ENCODE data around the gene TRIO.
"Not testable (repeated sequence)": the region's sequence is repeated elsewhere in the genome, so short reads cannot be mapped to it uniquely, and the experiment has no call there.

The TRIO gene

DNA sequence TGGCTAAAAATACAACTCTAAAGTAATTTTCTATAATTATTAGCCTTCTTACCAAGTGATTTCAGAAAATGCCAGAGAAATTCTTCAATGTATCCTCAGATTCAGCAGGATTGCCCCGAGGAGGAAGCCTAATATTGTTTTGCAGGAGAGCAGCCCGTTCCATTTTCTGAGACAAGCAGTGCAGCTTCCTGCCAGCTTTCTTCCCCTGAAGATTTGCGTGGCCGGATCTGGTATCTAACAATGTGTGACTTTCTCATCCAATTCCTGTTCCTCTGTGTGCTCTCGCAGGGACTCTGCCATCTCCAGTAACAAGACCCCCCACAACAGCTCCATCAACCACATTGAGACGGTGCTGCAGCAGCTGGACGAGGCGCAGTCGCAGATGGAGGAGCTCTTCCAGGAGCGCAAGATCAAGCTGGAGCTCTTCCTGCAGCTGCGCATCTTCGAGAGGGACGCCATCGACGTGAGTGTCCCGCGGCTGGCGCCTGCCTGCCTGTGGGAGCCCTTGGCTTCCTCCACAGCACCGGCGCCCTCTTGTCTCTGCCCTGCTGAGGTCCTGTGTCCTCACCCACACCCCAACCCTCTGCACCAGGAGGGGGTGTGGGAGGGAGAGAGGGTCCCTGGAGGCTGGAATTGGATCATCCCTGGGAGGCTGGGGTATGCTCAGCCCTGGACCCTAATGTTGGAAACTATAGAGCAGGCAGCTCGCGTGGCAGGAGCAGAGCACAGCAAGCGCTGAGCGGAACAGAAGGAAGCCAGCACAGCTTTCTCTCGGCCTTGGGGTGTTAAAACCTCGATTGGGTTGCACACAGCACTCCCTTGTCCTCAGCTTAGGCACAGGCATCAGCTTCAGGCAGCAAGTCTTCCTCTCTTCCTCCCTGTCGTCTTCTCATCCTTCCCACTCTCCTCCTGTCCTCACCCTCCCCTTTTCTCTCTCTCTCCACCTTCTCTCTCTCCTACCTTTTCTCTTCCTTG, 216.2 kb downstream of the TRIO start:
- DNase-seq: no peak

DNA sequence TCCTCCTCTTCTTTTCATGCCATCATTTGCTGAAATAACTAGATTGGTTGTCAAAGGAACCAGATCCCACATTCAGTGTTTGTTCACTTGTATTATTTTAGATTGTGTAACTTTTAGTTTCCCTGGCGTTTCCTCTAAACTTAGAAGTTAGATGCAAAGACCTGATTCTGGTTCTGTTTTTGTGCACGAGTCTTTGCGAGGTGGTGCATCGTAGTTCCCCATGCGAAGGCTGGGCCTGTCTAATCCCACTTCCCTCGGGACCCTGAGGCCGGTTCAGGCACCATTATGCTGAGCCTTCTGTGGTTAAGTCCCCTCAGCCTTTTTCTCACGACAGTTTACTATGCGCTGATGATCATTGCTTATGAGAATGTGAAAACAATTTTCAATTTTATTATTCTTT, 219.3 kb downstream of the TRIO start:
- DNase-seq: peak; percentile 44

DNA sequence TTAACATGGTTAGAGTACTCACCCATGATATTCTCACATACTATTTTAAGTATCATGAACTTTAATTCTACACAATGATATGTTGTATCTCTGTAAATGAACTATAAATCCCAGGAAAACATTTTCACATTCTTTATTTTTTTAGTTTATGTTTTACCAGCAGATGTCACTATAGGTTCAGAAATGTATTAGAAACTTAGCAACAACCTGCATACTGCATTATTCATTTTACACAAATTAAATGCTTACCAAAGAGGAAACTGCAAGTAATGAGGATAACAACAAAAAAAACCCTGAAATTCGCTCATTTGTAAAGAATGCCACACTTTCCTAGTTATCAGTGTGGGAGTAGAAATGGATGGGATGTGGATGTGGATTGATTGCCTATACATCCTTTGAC, 221.0 kb downstream of the TRIO start:
- DNase-seq: no peak

DNA sequence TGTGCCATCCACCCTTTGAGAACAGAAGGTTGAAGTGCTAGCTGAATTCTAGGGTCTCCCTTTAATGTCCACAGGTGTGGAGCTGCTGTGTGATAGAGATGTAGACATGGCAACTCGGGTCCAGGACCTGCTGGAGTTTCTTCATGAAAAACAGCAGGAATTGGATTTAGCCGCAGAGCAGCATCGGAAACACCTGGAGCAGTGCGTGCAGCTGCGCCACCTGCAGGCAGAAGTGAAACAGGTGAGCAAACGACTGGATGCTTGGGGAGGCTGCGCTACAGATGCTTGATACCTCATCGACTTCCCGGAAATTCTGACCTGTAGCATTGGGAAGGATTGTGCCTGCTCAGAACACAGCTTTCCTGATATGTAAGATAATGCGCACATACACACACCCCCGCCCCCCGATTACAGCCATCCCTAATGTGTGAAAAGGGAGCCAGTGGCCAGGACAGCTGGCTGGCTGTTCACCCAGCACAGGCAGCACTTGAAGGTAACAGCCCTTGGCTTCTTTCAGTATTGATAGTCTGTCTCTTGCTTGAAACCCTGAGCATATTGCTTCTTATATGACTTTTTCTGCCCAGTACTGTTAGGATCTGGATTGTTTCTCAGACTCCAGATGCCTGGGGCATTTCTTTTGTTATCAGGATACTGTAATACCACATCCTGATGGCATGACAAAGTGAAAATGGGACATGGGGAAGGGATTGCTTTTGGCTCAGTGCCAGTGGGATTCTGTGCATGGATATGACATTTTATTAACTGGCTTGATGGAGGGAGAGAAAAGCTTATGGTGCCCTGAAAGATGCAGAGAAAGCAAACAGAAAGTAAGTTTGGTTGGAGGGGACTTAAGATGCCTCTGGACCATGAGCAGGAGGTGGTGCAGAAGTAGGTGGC, 221.7 kb downstream of the TRIO start:
- peak; percentile 24 for DNase-seq

DNA sequence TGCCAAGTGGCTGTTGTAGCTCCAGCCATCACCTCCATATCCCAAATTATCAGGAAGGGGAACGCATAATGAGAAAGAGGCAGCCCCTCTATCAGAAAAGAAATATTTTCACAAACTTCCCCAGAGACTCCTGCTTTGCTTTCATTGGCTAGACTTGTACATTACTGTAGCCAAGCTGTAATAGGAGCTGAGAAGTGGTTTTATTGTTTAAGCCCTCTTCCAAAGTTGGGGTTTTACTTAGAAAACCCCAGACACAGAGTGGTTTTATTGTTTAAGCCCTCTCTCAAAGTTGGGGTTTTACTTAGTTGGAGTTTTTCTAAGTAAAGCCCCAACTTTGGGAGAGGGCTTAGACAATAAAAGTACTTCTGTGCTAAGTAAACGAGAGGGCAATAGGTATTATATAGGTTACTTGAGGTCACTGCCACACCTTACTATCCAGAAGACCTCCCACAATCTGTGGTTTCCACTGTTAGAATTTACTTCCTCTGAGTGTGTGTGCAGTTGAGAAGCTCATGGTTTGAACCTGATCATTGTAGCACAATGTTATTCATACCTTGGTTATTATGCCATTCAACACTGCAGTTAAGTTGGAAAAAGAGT, 222.8 kb downstream of the TRIO start:
- no peak for DNase-seq

DNA sequence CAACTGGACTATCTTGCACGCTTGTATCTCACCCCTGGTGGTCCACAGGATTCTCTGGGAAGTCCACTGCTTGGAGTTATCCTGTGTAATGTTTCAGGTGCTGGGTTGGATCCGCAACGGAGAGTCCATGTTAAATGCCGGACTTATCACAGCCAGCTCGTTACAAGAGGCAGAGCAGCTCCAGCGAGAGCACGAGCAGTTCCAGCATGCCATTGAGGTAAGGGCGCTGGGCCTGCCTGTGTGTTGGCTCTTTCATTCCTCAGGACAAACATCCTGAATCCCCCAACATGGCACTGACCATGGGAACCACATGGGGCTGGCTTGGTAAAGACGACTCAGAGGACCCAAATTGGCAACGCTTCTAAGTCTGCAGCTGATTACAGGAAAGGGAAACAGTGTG, 223.6 kb downstream of the TRIO start:
- no peak for DNase-seq

DNA sequence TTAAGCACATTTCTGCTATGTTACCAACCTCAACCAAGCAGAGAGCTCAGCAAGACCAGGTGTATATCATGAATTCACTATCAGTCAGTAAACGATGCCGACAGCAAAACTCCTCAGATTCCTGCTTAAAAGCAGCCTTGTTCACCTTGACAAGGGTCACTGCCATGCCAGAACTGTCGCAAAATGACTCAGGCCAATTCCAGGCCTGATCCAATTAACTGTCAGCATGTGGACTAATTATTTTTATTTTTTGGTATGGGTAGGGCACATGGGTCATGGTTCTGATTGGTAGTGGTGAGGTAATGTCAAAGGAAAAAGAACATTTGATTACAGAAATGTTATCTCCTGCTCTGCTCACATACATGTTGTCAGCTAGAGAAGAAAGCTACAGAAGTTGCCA, 224.2 kb downstream of the TRIO start:
- DNase-seq: no peak

DNA sequence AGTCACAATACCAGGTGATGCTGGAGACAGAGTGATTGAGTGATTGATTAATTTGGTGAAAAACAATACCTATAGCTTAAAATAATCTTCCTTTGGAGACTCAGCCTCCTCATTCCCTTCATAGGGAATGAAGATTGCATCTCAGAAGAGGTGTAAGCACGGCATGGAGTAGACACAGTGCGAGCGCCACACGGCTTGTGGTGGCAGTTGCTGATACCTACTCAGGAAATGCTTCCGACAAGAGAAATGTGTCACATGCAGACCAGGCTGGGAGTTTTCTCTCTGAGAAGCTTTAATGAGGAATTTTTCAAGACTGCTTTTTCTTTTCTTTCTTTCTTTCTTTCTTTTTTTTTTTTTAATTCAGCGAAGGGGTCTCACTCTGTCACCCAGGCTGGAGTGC, 226.6 kb downstream of the TRIO start:
- DNase-seq: no peak

DNA sequence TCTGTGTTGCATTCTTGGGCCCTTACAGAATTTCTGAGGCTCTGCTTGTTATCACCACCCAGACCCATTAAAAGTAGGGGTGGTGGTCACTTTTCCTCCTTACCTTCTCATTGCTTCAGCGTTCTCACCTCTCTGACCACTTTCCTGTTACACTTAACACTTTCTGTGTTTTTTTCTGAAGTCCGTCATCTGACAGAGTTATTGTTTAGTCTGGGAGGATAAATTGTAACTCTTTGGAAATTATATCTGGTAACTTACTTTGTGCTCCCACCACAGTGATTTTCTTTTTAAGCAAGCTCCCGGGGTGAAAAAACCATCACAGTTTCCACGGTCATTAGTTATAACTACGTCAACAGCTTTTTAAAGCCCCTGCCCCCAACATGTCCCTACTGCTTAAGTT, 227.2 kb downstream of the TRIO start:
- no peak for DNase-seq

DNA sequence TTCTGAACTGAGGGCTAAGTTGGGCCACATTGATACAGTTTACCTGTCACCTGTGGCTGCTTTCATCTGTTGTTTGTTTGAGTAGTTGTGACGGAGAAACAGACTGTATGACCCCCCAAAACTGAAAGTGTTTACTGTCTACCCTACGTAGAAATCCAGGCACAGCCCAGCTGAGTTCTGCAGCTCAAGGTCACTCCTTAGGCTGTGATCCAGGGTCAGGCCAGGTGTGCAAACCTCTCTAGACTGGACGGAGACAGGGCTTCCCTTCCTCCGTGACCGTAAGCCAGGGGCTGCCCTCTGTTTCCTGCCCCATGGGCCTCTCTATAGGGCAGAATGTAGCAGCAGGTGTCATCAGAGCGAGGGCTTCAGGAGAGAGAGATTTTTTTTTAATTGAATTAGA, 230.5 kb downstream of the TRIO start:
- DNase-seq: no peak

DNA sequence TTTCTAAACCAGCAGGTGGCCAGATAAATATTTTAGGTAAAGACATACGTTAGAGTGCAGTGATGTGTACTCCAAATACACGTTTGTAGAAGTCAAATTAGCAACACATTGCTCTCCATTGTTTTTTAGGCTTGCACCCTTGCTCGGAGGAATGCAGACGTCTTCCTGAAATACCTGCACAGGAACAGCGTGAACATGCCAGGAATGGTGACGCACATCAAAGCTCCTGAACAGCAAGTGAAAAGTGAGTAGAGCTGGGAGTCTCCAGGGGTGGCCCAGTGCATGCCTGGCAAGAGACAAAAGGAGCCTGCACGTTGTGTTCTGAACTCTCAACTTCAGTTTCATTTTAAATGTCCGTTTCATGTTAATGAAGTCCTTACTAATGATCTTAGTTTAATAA, 231.0 kb downstream of the TRIO start:
- no peak for DNase-seq

DNA sequence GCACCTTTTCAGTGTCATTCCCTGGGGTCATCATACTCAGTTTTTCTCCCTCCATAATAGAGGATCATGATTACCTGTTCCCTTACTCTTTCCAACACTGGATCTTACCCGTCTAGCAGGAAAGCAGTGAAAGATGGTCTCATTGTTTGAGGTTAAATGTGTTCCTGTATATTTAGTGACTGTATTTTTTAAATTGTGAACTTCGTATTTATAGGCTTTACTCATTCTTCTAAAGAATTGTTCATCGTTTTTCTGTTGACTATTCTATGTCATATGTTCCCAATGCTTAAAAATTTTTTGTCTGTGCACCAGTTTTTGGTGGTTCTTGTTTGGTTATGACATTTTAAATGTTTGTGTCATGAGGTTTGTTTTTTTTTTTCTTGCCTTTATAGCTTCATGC, 233.6 kb downstream of the TRIO start:
- no peak for DNase-seq

DNA sequence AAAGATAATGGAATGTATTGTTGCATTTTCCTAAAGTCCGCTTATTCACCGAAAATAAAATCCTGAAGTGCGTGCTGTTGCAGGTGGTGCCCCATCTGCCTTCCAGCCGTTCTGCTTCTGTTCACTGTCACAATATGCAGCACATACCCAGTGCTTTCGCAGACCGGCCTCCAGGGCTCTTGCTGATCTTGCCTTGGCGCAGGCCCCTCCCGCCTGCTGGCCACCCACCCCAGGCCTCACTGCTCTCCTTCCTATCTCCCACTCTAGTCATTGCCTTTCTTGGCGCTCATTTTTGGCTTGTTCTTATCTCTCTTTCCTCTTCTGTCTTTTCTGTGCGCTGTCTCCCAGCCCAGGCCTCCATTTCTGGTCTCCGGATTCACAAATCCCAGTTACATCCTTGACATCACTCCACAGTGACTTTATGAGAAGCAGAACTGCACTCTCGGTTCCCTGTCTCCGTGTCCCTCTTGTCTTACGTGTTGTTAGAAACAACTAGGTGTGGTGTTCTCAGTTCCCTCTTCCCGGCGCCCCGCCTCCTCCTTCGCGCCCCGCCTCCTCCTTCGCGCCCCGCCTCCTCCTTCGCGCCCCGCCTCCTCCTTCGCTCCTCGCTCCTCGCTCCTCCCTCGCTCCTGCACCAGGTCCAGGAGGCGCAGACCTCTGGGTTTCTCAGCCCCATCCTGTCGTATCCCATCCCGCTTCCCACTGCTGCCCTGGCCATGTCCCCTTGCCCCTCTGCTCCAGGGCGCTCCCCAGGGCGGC, 236.8 kb downstream of the TRIO start:
- no peak for DNase-seq

DNA sequence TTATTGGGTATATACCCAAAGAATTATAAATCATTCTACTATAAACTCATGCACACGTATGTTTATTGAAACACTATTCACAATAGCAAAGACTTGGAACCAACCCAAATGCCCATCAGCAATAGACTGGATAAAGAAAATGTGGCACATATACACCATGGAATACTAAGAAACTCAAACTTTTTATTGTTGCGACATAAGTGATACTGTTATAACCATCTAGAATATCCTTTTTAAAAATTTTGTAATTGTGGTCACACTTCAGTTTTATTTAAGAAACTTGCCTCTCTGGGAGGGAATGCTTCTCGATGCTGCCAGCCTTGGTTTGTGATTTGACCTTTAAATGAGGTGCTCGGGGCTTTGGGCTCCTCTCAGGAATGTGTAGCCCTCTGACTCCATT, 237.6 kb downstream of the TRIO start:
- DNase-seq: no peak

DNA sequence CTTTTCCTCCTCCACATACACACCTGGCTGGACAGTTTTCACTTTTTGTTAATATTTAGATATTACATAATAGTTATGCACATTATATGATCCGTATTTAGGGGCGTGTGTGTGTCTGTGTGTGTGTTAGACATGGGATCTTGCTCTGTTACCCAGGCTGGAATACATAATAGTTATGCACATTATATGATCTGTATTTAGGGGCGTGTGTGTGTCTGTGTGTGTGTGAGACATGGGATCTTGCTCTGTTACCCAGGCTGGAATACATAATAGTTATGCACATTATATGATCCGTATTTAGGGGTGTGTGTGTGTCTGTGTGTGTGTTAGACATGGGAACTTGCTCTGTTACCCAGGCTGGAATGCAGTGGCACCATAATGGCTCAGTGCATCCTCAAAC, 239.5 kb downstream of the TRIO start:
- DNase-seq: no peak

DNA sequence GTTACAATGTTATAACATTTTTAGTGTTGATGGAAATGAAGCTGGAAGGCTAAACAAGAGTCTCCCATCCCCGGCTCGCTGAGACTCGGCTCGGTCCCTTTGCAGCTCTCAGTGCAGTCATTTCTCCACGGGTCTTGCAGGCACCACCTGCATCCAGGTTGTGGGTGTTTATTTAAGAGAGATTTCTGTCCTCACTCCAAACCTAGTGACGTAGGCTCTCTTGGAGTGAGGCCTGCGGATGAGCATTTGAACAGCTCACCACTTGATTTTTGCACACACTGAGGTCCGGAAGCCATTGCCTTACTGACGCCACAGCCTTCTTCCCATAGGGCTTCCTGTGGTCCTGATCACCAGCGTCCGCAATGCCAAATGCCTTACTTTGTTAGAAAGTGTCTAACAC, 240.8 kb downstream of the TRIO start:
- DNase-seq: no peak

DNA sequence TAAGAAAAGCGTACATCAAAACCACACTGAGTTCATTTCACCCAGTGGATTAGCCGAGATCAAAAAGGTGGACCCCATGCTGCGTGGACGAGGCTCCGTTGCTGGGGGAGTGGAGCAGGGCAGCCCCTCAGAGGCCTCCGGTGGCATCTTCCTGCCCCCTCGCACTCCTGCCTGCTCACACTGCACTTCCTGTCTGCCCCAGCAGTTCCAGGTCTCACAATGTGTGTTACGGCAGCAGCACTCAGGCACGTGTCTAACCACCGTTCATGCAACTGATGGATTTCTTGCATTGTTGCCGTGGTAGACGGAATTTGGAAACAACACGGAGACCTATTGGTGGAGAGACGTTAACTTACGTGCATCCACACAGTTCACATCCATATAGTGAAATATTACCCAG, 241.9 kb downstream of the TRIO start:
- DNase-seq: no peak

DNA sequence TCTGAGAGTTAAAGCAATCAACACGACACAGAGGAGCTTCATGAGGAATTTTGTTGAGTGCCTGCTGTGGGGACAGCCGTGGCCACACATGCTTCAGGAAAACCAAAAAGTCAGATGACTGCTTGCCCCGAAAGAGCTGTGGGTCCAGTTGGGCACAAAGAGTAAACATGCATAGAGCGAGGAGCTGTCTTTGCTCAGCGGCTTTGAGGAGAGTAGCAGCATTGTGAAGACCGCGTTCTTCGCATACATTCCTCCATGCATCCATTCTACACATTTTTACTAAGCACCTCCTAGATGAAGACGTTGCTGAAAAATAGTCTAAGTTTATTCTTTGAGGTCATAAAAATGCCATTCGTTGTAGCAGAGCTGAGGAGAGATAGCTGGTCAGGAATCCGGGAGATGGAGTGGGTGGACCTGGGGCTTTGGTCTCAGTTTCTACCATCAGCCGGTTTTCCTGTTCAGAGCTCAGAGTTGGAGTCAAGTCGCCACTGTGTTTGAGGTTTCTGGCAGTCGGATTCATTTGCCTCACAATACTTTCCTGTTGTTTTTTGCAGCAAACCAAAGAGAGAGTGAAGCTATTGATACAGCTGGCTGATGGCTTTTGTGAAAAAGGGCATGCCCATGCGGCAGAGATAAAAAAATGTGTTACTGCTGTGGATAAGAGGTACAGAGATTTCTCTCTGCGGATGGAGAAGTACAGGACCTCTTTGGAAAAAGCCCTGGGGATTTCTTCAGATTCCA, 243.9 kb downstream of the TRIO start:
- no peak for DNase-seq

DNA sequence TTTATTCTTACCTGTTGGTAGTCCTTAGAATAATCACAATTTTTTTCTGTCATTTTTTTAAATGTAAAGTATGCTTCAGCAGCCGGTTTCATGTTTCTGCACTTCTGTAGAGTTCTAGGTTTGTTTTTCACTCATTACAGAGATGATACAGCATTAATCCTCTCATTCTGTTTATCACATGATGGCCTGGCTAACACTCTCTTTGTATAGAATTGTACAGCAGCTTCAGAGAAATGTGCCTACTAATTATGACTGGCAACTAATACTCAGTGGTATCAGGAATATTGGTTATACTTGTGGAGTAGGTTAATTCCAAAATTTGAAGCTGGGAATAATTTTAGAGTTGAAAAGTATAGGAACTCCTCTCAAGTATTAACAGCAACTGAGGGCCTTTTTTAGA, 245.6 kb downstream of the TRIO start:
- no peak for DNase-seq

DNA sequence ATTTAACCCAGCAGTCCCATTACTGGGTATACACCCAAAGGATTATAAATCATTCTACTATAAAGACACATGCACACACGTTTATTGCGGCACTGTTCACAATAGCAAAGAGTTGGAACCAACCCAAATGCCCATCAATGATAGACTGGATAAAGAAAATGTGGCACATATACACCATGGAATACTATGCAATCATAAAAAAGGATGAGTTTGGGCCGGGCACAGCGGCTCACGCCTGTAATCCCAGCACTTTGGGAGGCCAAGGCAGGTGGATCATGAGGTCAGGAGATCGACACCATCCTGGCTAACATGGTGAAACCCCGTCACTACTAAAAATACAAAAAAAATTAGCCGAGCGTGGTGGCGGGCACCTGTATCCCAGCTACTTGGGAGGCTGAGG, 249.4 kb downstream of the TRIO start:
- DNase-seq: not testable (repeated sequence)

DNA sequence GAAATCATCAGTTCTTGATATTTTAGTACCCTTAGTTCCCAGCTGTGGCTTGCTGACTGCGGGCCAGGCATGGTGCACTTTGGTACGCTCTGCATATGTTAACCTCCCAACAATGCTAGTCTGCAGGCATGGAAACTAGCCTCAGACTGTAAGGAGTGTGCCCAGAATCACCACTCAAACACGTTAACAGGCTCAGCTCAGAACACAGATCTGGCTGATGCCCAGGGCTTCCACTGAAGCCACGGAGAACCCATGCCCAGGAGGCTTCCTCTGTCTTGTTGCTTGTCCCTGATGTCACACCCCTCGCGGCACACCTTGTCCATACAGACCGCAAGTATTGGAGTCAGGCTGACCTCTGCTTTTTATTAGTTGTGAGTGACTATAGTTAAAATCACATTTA, 251.2 kb downstream of the TRIO start:
- no peak for DNase-seq

DNA sequence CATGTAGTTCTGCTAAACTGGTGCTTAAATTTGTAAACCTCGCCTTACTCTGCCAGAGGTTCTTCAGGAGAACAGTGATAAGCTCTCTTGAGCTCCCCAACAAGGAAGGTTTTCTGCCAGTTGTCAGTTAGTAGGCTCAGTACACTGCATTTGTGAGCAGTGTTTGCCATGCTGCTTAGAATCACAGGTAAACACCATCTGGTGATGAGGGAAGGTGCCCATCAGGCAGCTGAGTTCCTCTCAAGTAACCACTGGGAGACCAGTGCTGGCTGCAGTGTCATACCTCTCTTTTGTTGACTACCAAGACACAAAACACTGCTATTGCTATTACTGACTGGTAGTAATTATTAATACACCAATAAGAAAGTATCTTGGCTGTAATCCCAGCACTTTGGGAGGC, 252.3 kb downstream of the TRIO start:
- no peak for DNase-seq
